Activated T-helper 9 cell treated with anti-CD3 and anti-CD28 coated beads, Interleukin-2, amount 50 U/mL, for 16 hours (primary cell): ENCODE results near the gene PSG3.
"Not testable (repeated sequence)": the region's sequence is repeated elsewhere in the genome, so short reads cannot be mapped to it uniquely, and the experiment has no call there.

Experiments
- DNase-seq: peaks from one replicate; pipeline ENCODE4 v3.0.0-alpha.2; 2020; ENCODE audit warnings: low read depth

The PSG3 gene

DNA sequence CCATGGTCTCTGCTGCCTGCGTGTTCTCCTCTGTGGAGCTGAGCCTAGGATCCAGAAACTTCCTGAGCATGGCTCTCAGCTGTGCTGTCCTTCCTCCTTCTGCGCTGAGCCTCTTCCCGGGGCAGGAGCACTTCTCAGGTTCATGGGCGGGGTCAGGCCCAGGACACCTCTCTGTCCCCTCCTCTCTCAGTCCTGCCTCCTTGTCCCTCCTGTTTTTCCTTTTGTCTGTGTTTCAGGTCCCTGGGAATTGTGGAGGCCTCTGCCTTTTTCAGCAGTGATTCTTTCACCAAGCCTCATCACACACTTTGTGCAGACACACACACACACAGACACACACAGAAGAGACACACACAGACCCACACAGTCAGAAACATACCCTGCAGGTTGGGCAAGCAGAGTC is at the start of gene PSG3:
PSG3 (minus strand) TSS at position 101 of the 400 bp plus-strand sequence; CDS start at position 4, 97 bp downstream.
- not testable (repeated sequence) for DNase-seq

DNA sequence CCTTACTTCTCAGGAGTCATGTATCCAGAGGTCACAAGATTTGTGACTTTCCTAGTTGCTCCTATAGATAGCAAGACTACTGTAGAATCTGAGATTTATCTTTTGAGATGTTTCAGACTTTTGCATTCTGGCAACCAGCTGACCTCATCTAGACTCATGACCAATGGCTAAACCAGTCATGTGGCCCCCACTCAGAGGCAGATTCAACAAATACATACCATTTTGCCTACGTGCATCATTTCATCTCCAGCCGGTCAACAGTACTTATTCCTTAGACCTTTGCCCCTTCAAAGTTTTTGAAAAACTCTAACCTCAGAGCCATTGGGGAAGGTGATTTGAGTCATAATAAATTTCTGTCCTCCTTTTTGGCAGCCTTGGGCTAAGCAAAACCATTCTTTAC is 48.5 kb upstream of the PSG3 start:
- DNase-seq, result not testable (repeated sequence)

DNA sequence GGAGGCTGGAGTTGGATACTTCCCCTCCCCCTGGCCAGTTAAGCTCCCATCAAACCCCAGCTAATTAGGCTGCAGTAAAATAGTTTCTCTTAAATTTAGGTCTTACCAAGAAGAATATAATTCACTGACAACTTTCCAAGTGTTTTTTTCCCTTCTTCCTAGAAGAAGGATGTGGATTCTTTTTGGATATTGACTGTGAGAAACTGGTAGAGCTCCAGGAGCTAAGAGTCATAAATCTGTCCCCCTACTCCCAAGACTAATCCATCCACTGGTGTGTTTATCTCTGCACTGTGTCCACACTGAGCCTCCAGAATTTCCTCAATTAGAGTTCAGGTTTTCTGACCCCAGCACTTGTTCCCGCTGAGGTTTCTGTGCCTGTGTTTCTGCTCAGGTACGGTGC is 47.5 kb upstream of the PSG3 start:
- DNase-seq, result not testable (repeated sequence)

DNA sequence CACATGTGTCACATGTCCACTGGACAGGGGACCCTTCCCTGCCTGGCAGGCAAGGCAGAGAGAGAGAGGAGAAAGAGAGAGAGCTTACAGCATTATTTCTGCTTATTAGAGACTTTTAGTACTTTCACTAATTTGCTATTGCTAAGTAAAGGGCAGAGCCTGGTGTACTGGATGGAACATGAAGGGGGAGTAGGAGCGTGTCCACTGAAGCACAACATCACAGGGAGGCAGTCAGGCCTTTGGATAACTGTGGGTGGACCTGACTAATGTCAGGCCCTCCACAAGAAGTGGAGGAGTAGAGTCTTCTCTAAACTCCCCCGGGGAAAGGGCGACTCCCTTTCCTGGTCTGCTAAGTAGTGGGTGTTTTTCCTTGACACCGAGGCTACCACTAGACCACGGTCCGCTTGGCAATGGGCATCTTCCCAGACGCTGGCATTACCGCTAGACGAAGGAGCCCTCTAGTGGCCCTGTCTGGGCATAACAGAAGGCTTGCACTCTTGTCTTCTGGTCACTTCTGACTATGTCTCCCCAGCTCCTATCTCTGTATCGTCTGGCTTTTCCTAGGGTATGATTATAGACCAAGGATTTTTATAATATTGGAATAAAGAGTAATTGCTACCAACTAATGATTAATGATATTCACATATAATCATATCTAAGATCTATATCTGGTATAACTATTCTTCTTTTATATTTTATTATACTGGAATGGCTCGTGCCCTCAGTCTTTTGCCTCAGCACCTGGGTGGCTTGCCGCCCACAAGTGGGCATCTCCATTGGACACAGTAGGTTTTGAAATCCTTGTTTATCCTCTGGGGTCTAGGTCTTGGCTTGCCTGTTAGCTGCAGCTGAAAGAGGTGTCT is 36.7 kb upstream of the PSG3 start:
- not testable (repeated sequence) for DNase-seq

DNA sequence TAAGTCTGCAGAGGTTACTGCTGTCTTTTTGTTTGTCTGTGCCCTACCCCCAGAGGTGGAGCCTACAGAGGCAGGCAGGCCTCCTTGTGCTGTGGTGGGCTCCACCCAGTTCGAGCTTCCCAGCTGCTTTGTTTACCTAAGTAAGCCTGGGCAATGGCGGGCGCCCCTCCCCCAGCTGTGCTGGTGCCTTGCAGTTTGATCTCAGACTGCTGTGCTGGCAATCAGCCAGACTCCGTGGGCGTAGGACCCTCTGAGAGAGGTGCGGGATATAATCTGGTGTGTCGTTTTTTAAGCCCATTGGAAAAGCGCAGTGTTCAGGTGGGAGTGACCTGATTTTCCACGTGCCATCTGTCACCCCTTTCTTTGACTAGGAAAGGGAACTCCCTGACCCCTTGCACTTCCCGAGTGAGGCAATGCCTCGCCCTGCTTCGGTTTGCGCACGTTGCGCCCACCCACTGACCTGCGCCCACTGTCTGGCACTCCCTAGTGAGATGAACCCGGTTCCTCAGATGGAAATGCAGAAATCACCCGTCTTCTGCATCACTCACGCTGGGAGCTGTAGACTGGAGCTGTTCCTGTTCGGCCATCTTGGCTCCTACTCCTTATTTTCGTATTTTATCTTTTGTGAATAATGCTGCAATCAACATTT is 34.4 kb upstream of the PSG3 start:
- DNase-seq, result not testable (repeated sequence)

DNA sequence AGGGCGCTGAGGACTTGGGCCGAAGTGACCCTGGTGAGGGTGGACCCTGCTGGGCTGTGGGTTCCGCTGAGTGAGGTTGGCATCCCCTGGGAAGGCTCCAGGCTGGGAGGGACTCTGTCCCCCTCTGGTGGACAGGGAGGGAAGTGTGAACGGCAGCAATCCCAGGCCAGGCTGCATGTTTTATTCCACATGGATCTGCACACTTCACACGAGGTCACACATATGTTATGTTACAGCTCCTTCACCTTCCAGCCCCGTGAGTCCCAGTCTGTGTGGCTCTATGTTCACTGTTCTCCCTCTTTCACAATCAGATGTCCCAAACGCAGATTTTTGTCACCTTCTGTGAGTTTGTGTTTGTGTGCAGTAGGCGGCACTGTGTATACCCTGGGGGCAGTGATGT is 27.0 kb upstream of the PSG3 start:
- not testable (repeated sequence) for DNase-seq

DNA sequence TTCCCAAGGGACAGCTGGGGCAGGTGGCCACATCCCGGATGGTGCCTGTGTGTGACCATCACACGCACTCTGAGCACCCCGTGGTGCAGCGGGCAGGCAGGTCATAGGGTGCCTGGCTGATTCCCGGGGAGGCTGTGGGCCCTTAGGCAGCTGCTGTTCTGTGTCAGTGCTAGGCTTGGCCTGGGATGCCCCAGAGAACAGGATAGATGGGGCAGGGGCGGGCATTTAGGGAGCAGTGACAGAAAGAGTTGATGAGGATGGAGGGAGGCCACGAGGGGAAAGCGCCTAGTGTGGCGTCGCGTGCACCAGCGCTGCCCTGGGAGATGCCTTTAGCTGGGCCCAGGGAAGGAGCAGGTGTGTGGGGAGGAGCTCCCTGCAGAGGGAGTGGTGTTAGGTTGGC is 26.6 kb upstream of the PSG3 start:
- DNase-seq, result not testable (repeated sequence)

DNA sequence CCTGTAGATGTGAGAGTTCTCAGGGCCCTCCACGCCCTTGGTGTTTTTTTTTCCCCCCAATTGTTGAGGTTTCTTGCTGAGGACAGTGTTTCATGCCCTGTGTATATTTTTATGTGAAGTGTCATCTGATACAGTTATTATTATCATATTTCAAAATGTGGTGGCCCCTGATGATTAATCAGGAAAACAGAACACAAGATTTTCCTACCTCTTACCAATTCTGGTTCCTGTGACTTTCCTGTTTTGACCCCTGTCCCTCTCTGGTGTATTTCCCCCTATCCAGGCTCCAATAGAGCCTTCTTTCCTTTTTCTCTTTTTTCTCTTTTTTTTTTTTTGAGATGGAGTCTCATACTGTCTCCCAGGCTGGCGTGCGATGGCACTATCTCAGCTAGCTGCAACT is 24.6 kb upstream of the PSG3 start:
- DNase-seq, result no peak

DNA sequence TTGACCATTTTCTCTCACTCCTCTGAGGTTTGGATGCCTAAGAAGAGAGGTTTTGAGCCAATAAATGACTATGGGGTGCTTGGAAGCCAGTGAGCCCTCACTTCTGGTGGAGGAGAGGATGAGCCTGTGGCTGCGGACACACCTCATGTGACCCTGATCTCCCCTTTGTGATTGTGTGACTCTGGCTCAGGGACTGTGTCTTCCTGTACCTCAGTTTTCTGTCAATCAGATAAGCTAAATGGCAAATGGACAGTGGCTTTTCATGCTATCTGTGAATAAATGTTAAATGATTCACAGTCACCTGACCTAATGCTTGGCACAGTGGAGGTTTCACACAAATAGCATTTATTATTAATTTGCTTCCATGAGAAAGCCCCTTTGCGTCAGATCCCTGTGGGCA is 22.5 kb upstream of the PSG3 start:
- no peak for DNase-seq

DNA sequence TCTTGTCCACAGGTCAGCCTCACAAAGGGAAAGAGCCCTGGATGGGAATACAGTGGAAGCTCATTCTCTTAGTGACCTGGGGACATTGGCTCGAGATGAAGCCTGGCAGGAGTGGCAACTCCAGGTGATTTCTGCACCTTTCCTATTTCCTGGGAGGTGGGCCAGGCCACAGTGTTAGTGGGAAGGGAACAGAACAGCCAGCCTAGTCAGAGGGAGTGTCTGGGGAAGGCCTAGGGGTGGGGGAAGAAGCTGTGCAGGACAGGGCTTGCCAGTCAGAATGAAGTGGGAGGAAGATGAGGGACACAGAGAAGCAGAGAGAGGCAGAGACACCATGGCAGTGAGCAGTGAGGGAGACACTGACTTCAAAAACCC is 21.6 kb upstream of the PSG3 start:
- DNase-seq, result not testable (repeated sequence)

DNA sequence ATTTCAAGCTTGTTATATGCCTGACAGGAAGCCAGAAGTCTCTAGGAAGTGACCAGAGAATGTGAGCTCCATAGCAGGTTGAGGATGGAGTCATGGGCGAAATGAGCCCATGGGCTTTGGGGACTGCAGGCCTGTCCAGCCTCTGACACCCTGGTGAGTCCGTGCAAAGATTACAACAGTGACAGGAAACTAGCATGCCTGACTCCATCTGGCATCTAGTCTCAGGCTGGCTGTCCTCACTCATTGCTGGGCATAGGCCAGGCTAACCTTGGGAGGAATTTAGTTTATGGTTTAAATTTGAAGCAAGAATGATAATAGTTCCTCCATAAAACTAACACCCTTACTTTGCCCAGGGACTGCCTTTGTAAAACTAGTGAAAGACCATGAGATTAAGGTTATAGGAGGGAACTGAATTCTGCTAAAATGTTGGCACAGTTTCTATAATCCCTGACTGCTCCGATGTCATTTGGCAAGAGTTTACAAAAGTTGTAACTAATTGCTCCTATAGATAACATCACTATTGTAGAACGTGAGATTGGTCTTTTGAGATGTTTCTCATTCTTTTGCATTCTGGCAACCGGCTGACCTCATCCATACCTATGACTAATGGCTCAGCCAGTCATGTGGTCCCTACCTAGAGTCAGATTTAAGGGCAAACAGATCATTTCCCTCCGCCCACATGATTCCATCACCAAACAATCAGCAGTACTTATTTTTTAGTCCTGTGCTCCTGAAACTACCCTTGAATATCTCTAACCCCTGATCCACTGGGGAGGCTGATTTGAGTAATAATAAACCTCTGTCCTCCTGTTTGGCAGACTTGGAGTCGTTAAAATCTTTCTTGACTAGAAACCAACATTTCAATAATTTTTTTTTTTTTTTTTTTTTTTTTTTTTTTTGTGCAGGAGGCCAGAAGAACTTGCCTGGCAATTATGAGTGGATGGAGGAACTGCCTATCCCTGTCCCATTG is 21.0 kb upstream of the PSG3 start:
- not testable (repeated sequence) for DNase-seq

DNA sequence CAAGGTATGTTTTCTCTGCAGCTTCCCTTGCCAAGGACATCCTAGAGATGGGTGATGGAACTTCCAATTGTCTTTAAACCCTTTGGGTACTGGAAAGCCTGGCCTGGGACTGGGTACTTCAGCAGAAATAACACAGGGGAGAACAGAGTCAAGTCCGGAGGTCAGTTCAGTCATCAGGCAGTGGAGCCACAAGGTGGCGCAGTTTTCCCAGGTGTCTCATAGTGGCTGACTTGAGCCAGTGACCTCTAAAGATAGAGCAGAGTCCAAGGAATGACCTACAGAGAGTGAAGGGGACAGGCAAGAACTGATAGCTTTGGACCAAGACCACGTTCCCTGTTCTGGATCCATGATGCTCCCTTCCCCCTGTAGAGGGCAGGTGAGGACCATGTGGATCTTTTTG is 18.4 kb upstream of the PSG3 start:
- not testable (repeated sequence) for DNase-seq

DNA sequence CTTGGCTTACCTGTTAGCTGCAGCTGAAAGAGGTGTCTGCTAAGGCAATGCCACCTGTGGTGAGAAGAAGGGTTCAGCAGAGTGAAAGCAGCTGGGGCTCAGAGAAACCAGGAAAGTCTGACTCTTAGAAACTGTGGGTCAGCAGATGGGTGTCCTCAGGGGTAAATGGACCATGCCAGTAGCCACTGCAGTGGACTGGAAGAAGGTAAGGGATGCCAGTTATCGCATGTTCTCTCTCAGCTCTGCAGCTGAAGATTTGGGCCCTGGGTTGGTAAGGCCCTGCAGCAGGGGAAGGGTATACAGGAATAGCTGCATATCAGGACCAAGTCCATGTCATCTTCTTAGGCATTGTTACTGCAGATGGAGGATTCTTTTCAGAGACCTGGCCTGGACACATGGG is 12.0 kb upstream of the PSG3 start:
- not testable (repeated sequence) for DNase-seq

DNA sequence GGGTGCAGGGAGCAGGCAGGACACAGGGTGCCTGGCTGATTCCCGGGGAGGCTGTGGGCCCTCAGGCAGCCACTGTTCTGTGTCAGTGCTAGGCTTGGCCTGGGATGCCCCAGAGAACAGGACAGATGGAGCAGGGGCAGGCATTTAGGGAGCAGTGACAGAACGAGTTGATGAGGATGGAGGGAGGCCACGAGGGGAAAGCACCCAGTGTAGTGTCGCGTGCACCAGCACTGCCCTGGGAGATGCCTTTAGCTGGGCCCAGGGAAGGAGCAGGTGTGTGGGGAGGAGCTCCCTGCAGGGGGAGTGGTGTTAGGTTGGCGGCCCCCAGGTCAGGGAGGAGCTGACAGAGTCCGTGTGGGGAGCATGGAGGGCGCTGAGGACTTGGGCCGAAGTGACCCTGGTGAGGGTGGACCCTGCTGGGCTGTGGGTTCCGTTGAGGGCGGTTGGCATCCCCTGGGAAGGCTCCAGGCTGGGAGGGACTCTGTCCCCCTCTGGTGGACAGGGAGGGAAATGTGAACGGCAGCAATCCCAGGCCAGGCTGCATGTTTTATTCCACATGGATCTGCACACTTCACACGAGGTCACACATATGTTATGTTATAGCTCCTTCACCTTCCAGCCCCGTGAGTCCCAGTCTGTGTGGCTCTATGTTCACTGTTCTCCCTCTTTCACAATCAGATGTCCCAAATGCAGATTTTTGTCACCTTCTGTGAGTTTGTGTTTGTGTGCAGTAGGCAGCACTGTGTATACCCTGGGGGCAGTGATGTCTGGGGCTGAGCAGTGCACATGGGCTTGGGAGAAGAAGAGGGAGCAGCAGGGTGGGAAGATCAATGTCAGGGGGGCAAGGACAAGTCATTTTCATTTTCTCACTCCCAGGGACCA is 1.7 kb upstream of the PSG3 start:
- DNase-seq, result not testable (repeated sequence)

DNA sequence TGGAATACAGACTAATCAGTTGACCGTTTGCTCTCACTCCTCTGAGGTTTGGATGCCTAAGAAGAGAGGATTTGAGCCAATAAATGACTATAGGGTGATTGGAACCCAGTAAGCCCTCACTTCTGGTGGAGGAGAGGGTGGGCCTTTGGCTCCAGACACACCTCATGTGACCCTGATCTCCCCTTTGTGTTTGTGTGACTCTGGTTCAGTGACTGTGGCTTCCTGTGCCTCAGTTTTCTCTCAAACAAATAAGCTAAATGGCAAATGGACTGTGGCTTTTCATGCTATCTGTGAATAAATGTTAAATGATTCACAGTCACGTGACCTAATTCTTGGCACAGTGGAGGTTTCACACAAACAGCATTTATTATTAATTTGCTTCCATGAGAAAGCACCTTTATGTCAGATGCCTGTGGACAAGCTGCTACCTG is 2.7 kb downstream of the PSG3 start:
- DNase-seq, result not testable (repeated sequence)

DNA sequence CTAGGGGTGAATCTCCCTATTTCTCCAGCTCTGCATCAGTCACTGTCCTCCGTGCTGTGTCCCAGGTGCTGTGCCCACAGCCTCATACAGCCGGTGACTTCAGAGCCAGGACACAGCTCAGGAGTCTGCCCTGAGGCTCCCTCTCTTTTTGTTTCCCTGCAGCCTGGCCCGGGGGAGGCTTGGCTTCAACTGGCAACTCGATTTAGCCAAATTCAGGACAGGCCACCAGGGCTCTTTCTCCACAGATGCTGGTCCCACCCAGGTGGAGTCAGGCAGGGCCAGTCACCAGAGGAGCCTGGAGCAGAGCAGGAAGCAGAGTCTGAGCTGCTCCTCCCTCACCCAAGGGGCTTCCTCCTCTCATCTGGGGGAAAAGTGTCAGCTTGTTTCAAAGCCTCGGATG is 11.9 kb downstream of the PSG3 start:
- not testable (repeated sequence) for DNase-seq

DNA sequence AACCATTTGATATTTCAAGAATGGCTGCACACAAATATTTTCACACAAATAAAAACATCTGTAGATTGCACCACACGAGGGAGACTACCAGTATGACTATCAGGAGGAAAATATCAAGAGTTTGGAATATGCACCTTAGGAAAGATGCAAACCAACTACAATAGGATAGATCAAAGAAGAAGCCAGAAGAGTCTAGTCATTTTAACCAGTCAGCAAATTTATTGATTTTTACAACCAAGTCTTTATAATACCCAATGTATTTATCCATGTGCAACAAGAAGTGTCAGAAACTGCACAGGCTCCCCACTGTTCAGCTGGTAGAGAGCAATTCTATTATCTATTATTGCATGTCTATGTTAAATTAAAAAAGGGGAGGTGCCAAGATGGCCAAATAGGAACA is 26.3 kb downstream of the PSG3 start:
- not testable (repeated sequence) for DNase-seq

DNA sequence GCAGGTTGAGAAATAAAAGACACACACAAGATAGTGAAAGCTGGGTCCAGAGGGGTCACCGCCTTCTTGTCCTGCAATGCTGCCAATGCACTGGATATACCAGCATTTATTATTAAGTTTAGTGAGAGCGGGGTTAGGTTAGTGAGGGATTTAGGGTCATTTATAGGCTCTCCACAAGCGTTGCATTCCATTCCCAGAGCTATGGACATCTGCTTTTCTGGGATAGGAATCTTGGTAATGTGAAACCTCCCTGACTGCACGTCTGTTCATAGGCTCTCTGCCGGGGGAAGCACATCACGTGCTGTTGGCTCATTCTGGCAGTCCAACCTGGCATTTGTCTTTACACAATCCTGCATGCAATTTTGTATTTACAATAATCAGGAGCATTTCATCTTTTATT is 27.5 kb downstream of the PSG3 start:
- not testable (repeated sequence) for DNase-seq

DNA sequence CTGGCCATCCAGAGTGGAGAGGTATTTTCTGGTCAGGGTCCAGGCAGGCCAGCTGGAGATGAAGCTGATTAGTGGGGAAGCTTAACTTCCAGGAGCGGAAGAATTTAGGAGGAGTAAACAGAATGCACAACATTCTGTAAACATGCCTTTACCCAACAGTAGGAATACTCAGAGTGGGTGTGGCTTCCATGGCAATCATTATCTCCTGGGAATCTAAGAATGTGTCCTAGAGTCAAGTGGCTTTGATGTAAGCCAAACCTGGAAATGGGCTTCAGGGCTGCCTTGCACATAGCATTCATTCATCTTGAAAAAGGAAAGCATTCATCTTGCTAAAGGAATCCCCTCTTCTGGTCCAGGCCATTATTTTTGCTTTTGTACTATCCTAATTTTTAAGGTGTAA is 29.3 kb downstream of the PSG3 start:
- not testable (repeated sequence) for DNase-seq

DNA sequence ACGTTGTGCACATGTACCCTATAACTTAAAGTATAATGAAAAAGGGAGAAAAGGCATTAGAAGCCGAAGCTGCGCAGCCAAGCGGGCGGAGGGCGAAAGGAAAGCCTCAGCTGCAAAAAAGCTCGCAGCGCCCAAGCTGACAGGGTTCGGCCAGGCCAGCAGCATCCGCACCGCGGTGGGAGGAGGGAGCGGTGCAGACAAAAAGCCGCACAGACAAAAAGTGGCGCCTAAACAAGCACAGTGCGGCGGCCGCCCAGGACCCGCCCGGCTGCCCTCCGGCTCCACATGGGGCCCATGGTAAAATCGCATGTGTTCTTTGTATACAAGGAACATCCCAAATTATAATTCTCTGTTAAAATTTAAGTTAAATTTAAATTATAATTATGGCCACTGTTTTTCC is 42.4 kb downstream of the PSG3 start:
- no peak for DNase-seq
